Activated B cell treated with CpG ODN at 0.5 μM for 24 hours (primary cell): ENCODE data around the gene RAB22A. TPM values are rescaled to one million over a fixed set of nuclear protein-coding genes. Genes with fewer than 3 reads are reported as not detected.

Source experiments
- ATAC-seq: fragments of 200-7000 bp; cut with Tn5 transposase; one replicate; pipeline ENCODE4 v1.10.0; 2021; ENCODE audit warnings: low read depth, mild to moderate bottlenecking, moderate library complexity
- CTCF ChIA-PET: fragments of 350-600 bp; sonication (Branson Sonifier 250); formaldehyde crosslinking; loops from one replicate; lab custom pipeline; 2021; ENCODE audit warnings: antibody characterized with exemption; lab: Charles Lee
- POLR2A ChIA-PET: fragments of 350-600 bp; sonication (Branson Sonifier 250); formaldehyde crosslinking; loops from one replicate; lab custom pipeline; 2021; ENCODE audit warnings: antibody characterized with exemption; lab: Charles Lee
- DNase-seq: peaks from one replicate; pipeline ENCODE4 v3.0.0; 2022
- H3K27ac Mint-ChIP-seq: one replicate; pipeline ENCODE4 v1.8.0; 2020; ENCODE audit warnings: mixed read lengths
- H3K27me3 Mint-ChIP-seq: one replicate; pipeline ENCODE4 v1.8.0; 2021; ENCODE audit warnings: mixed read lengths
- H3K36me3 Mint-ChIP-seq: one replicate; pipeline ENCODE4 v1.8.0; 2021; ENCODE audit warnings: low read depth, mixed read lengths
- H3K4me1 Mint-ChIP-seq: one replicate; pipeline ENCODE4 v1.8.0; 2021; ENCODE audit warnings: mixed read lengths
- H3K4me3 Mint-ChIP-seq: one replicate; pipeline ENCODE4 v1.8.0; 2020; ENCODE audit warnings: mild to moderate bottlenecking, mixed read lengths
- H3K9me3 Mint-ChIP-seq: one replicate; pipeline ENCODE4 v1.8.0; 2020; ENCODE audit warnings: mixed read lengths
- intact Hi-C: fragments of 100-400 bp; cut with micrococcal nuclease; formaldehyde crosslinking; loops from one replicate; pipeline ENCODE4 v1.15.1; 2024
- total RNA-seq: library from RNA; stranded (reverse); gene quantifications from 2 replicates; pipeline ENCODE4 v1.2.3, GENCODE V29; 2022
- TF ChIP-seq, protein P1 (sequence below): fragments of 200-600 bp; IDR thresholded peaks from one replicate; pipeline ENCODE4 v1.8.0; 2022; ENCODE audit warnings: antibody characterized with exemption, mild to moderate bottlenecking

The RAB22A gene
- total RNA-seq, 1 donor from 2014 or later, result 15.7 TPM

DNA sequence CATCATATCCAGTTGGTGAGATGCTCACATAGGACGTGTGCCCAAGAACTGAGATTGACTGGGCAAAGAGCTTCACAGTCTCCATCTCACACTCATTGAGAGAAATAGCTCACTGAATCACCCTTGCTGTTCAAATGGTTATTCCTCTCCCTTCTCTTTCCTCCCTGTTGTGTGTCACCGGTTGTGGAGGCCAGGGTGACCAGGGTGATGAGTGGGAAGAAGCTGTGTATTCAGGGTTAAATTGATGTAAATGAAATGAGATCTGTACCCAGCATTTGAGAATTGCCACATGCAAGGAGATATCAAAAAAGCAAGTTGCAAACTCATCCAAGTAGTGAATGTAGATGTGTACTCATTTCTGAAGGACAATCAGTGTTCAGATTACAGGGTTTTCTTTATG is 43.0 kb downstream of the RAB22A start:
- peaks cover 68% of the 10 kb centered on the region for H3K36me3 Mint-ChIP-seq
- ATAC-seq (no peak), DNase-seq (no peak)
- ChIA-PET POLR2A (no interaction called here), CTCF (no interaction called here)
- TF ChIP-seq, protein P1, sequence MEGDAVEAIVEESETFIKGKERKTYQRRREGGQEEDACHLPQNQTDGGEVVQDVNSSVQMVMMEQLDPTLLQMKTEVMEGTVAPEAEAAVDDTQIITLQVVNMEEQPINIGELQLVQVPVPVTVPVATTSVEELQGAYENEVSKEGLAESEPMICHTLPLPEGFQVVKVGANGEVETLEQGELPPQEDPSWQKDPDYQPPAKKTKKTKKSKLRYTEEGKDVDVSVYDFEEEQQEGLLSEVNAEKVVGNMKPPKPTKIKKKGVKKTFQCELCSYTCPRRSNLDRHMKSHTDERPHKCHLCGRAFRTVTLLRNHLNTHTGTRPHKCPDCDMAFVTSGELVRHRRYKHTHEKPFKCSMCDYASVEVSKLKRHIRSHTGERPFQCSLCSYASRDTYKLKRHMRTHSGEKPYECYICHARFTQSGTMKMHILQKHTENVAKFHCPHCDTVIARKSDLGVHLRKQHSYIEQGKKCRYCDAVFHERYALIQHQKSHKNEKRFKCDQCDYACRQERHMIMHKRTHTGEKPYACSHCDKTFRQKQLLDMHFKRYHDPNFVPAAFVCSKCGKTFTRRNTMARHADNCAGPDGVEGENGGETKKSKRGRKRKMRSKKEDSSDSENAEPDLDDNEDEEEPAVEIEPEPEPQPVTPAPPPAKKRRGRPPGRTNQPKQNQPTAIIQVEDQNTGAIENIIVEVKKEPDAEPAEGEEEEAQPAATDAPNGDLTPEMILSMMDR, result no peak
- intact Hi-C loops, result no loop called here
- H3K9me3 Mint-ChIP-seq, result no peaks in the 10 kb centered on the region
- no peaks in the 10 kb centered on the region for H3K27me3 Mint-ChIP-seq
- no peaks in the 10 kb centered on the region for H3K4me1 Mint-ChIP-seq
- H3K27ac Mint-ChIP-seq, result no peak overlapping the region
- no peak overlapping the region for H3K4me3 Mint-ChIP-seq

DNA sequence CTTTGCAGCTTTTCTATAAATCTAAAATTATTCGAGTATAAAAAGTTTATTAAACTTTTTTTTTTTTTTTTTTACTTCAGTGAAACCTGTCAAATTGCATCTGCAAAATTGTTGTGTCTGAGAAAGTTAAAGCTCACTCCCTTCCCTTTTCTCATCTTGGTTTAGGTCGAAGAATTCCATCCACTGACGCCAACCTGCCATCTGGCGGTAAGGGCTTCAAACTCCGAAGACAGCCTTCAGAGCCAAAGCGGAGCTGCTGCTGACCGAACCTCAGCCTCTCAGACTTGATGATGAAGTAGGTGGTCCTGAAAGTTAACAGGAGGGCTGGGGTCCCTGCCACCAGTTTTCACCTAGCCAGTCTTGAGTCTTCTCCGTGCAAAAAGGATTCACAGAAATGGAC is 49.9 kb downstream of the RAB22A start:
- ATAC-seq, result no peak
- TF ChIP-seq, protein P1, result no peak
- Mint-ChIP-seq H3K27ac (no peak overlapping the region), H3K27me3 (no peaks in the 10 kb centered on the region), H3K4me3 (no peak overlapping the region), H3K36me3 (peaks cover 86% of the 10 kb centered on the region), H3K9me3 (no peaks in the 10 kb centered on the region), H3K4me1 (no peaks in the 10 kb centered on the region)
- intact Hi-C loops, result no loop called here
- CTCF ChIA-PET, result no interaction called here
- DNase-seq, result no peak
- POLR2A ChIA-PET, result no interaction called here

DNA sequence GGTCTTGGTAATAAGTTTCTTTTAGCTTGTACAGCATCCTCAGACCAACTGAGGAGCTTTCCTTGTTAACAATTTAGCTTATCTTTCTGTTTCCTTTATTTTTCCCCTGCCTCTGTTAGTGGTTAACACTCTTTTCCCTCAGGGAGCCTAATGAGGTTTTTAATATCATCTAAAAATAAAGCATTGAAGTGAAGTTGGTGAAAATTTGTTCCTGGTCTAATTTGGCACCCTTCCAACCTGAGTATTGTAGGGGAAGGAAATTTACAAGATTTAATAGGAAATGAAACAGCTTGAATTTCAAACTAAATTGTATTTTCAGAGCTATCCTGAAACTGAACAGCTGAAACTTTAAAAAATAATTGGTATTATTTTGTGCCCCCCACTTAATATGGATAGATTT is 51.4 kb downstream of the RAB22A start:
- no peak overlapping the region for H3K27ac Mint-ChIP-seq
- H3K9me3 Mint-ChIP-seq, result no peaks in the 10 kb centered on the region
- H3K36me3 Mint-ChIP-seq, result peaks cover 77% of the 10 kb centered on the region
- no peak for ATAC-seq
- no peak overlapping the region for H3K4me3 Mint-ChIP-seq
- no peak for DNase-seq
- ChIA-PET CTCF (no interaction called here), POLR2A (interaction anchor here (0.6 kb wide), 1 partner anchor 77 kb away, joined by 3 read pairs; no protein-coding TSS in a partner anchor)
- H3K4me1 Mint-ChIP-seq, result no peaks in the 10 kb centered on the region
- no peaks in the 10 kb centered on the region for H3K27me3 Mint-ChIP-seq
- intact Hi-C loops, result loop anchor here (5.0 kb wide), 1 partner anchor 44 kb away; no protein-coding TSS in a partner anchor
- TF ChIP-seq, protein P1, result no peak

DNA sequence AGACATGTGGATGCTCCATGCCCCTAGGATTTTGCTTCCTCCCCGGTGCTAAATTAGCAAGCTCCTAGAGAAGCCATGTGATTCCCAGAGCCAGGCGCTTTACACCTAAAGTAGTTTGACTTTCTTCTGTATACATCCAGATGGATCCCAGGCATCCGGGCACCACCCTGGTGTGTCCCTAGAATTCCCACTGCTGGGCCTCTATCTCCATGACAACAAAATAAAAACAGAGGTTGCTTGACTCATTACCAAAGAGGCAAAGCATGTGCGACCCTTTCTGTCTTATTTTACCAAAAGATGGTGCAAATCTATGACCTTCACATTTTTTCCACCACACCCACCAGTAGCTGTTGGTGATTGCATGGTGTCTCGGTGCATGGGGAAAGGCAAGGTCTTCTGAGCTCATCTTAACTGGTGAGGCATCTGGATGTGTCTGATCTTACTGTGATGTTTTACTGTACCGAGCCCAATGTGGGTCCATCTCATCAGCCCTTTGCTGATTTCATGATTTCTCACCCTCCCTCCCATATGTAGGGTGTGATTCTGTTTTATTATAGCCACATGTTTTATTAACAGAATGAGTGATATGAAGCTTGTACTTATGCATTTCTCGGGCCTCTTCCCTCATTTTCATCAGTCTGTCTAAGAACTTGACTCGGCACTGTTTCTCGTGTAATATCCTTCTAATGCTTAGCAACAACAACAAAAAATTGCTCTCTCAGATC is 52.1 kb downstream of the RAB22A start:
- Mint-ChIP-seq H3K27ac (no peak overlapping the region), H3K36me3 (peaks cover 74% of the 10 kb centered on the region), H3K9me3 (no peaks in the 10 kb centered on the region), H3K4me1 (no peaks in the 10 kb centered on the region), H3K4me3 (no peak overlapping the region), H3K27me3 (no peaks in the 10 kb centered on the region)
- POLR2A ChIA-PET, result no interaction called here
- intact Hi-C loops, result loop anchor here (5.0 kb wide), 1 partner anchor 44 kb away; no protein-coding TSS in a partner anchor
- CTCF ChIA-PET, result no interaction called here
- no peak for ATAC-seq
- DNase-seq, result no peak
- TF ChIP-seq, protein P1, result no peak

DNA sequence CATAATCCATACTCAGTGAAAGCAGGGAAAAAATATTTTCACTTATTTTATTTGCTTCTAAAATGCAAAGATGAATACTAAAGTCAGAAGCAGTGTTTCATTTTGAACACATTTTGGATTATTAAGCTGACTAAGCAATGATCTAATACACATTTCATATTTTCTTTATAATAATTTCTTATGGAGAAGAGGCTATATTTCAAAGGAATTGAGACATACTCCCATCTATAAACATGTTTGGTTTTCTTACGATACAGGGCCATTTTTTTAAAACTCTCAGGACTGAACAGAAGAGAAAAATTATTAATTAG is 52.6 kb downstream of the RAB22A start:
- DNase-seq (no peak), ATAC-seq (no peak)
- ChIA-PET POLR2A (no interaction called here), CTCF (no interaction called here)
- Mint-ChIP-seq H3K27ac (no peak overlapping the region), H3K36me3 (peaks cover 70% of the 10 kb centered on the region), H3K4me3 (no peak overlapping the region), H3K27me3 (no peaks in the 10 kb centered on the region), H3K4me1 (no peaks in the 10 kb centered on the region), H3K9me3 (no peaks in the 10 kb centered on the region)
- intact Hi-C loops, result loop anchor here (5.0 kb wide), 1 partner anchor 45 kb away; no protein-coding TSS in a partner anchor
- TF ChIP-seq, protein P1, result no peak
